Activated naive CD4-positive, alpha-beta T cell treated with anti-CD3 and anti-CD28 coated beads, Interleukin-2, amount 50 U/mL, for 16 hours (primary cell): Measurements from ENCODE around the gene POFUT1.
A peak's percentile ranks its signal among the peaks of the same experiment; 100 is the strongest.
"Not testable (repeated sequence)": the region's sequence is repeated elsewhere in the genome, so short reads cannot be mapped to it uniquely, and the experiment has no call there.

Experiments used
- DNase-seq: peaks from one replicate; pipeline ENCODE4 v3.0.0-alpha.2; 2020

Gene POFUT1

GRCh38 chr20:32189691-32190615, 17.7 kb upstream of the POFUT1 start:
- DNase-seq, result peak; percentile 40

- DNase-seq, result no peak
These were observed 16.9 kb upstream of the POFUT1 start for GRCh38 chr20:32190616-32191415.

- DNase-seq, result no peak
These were observed 16.3 kb upstream of the POFUT1 start for GRCh38 chr20:32191422-32191821.

- no peak for DNase-seq
These were observed 15.8 kb upstream of the POFUT1 start for GRCh38 chr20:32191873-32192272.

- DNase-seq, result no peak
These were observed 15.0 kb upstream of the POFUT1 start for GRCh38 chr20:32192698-32193097.

GRCh38 chr20:32193336-32193735, 14.3 kb upstream of the POFUT1 start:
- DNase-seq, result not testable (repeated sequence)

GRCh38 chr20:32193996-32194395, 13.7 kb upstream of the POFUT1 start:
- DNase-seq, result no peak

GRCh38 chr20:32195581-32195980, 12.1 kb upstream of the POFUT1 start:
- DNase-seq, result no peak

GRCh38 chr20:32196613-32197012, 11.1 kb upstream of the POFUT1 start:
- not testable (repeated sequence) for DNase-seq

GRCh38 chr20:32197136-32197535, 10.5 kb upstream of the POFUT1 start:
- not testable (repeated sequence) for DNase-seq

- DNase-seq, result no peak
These were observed 8.7 kb upstream of the POFUT1 start for GRCh38 chr20:32199006-32199405.

- no peak for DNase-seq
These were observed 6.2 kb upstream of the POFUT1 start for GRCh38 chr20:32201296-32201976.

GRCh38 chr20:32201977-32202363, 5.7 kb upstream of the POFUT1 start:
- DNase-seq, result no peak

GRCh38 chr20:32203356-32204204, 4.1 kb upstream of the POFUT1 start:
- peak; percentile 45 for DNase-seq

GRCh38 chr20:32204205-32205109, 3.2 kb upstream of the POFUT1 start:
- peak; percentile 80 for DNase-seq

- DNase-seq, result no peak
These were observed 2.4 kb upstream of the POFUT1 start for GRCh38 chr20:32205110-32205842.

GRCh38 chr20:32205843-32206759, 1.6 kb upstream of the POFUT1 start:
- peak; percentile 33 for DNase-seq

- no peak for DNase-seq
These were observed 687 bp upstream of the POFUT1 start for GRCh38 chr20:32206760-32207625.
